RWPE1 (cell line): ENCODE results near the gene RMDN2.

Source experiments
- CTCF ChIA-PET: fragments of 350-600 bp; sonication (Branson Sonifier 250); formaldehyde crosslinking; extraction: SDS; loops from one replicate; lab custom pipeline; 2021; lab: Yijun Ruan, JAX
- POLR2A ChIA-PET: fragments of 400-600 bp; formaldehyde crosslinking; extraction: SDS; loops from one replicate; lab custom pipeline; 2020; ENCODE audit warnings: antibody characterized with exemption; ENCODE audit not compliant: low non-redundant PET; lab: Yijun Ruan, JAX
- DNase-seq: peaks from one replicate; pipeline ENCODE4 v3.0.0; 2012; ENCODE audit warnings: low spot score
- H3K27ac ChIP-seq: fragments of 450-650 bp; 2 replicates; pipeline ENCODE4 v1.5.1; 2017
- CTCF ChIP-seq: fragments of 450-650 bp; conservative IDR thresholded peaks from 2 replicates; pipeline ENCODE4 v1.5.1; 2017; ENCODE audit warnings: low read depth, mild to moderate bottlenecking

The RMDN2 gene

GRCh38 chr2:37904425-37904824, 20.7 kb upstream of the RMDN2 start:
- no peak for TF ChIP-seq CTCF
- H3K27ac ChIP-seq: no peak overlapping the region
- POLR2A ChIA-PET: no interaction called here
- CTCF ChIA-PET: no interaction called here
- DNase-seq: no peak

- no peak for DNase-seq
- CTCF ChIA-PET: no interaction called here
- POLR2A ChIA-PET: no interaction called here
- no peak for TF ChIP-seq CTCF
- H3K27ac ChIP-seq: no peak overlapping the region
Measured at GRCh38 chr2:37904993-37905392, 20.1 kb upstream of the RMDN2 start.

GRCh38 chr2:37906131-37906530, 19.0 kb upstream of the RMDN2 start:
- H3K27ac ChIP-seq: no peak overlapping the region
- DNase-seq: no peak
- ChIA-PET CTCF (interaction anchor here (0.8 kb wide), 1 partner anchor 581 kb away, joined by 3 read pairs; the partner anchor contains the start of gene PRKD3), POLR2A (no interaction called here)
- TF ChIP-seq CTCF: no peak

- no peak for TF ChIP-seq CTCF
- no peak overlapping the region for H3K27ac ChIP-seq
- ChIA-PET POLR2A (no interaction called here), CTCF (interaction anchor here (0.6 kb wide), 1 partner anchor 168 kb away, joined by 3 read pairs; the partner anchor contains the start of gene CYP1B1)
- no peak for DNase-seq
Measured at GRCh38 chr2:37907501-37908225, 17.4 kb upstream of the RMDN2 start.

- POLR2A ChIA-PET: no interaction called here
Measured at GRCh38 chr2:37911296-37911873, 13.7 kb upstream of the RMDN2 start.

GRCh38 chr2:37912056-37912455, 13.0 kb upstream of the RMDN2 start:
- TF ChIP-seq CTCF: no peak
- no peak overlapping the region for H3K27ac ChIP-seq
- POLR2A ChIA-PET: no interaction called here
- CTCF ChIA-PET: no interaction called here
- no peak for DNase-seq

More at GRCh38 chr2:37911296-37911873, 13.7 kb upstream of the RMDN2 start:
- DNase-seq: no peak
- TF ChIP-seq CTCF: no peak
- CTCF ChIA-PET: no interaction called here
- no peak overlapping the region for H3K27ac ChIP-seq
